Retinal pigment epithelial cell (primary cell): ENCODE results near the gene SBK3.

Experiments
- DNase-seq: peaks from one replicate; pipeline ENCODE4 v3.0.0-alpha.2; 2010; ENCODE audit warnings: low read depth
- H3K4me3 ChIP-seq: 2 replicates; pipeline ENCODE4 v1.5.1; 2011; ENCODE audit warnings: mild to moderate bottlenecking, low read length, control low read depth, moderate library complexity
- CTCF ChIP-seq: conservative IDR thresholded peaks from 2 replicates; pipeline ENCODE4 v1.5.1; 2011; ENCODE audit warnings: low read depth, low read length, control low read depth, inconsistent platforms

Gene SBK3

GRCh38 chr19:55566823-55567222 lies 21.5 kb upstream of the SBK3 start:
- no peak overlapping the region for H3K4me3 ChIP-seq
- DNase-seq = no peak
- no peak for TF ChIP-seq CTCF

- DNase-seq = peak; percentile 87
- TF ChIP-seq CTCF = no peak
- H3K4me3 ChIP-seq = no peak overlapping the region
These were observed 17.9 kb upstream of the SBK3 start for GRCh38 chr19:55563261-55563690.

- H3K4me3 ChIP-seq = no peak overlapping the region
- TF ChIP-seq CTCF = no peak
- DNase-seq = no peak
These were observed 14.3 kb upstream of the SBK3 start for GRCh38 chr19:55559684-55560083.

GRCh38 chr19:55554741-55555152 lies 9.4 kb upstream of the SBK3 start:
- TF ChIP-seq CTCF = no peak
- peak; percentile 16 for DNase-seq
- no peak overlapping the region for H3K4me3 ChIP-seq

GRCh38 chr19:55554302-55554701 lies 9.0 kb upstream of the SBK3 start:
- no peak for DNase-seq
- no peak for TF ChIP-seq CTCF
- no peak overlapping the region for H3K4me3 ChIP-seq

GRCh38 chr19:55553217-55554182 lies 8.2 kb upstream of the SBK3 start:
- H3K4me3 ChIP-seq = no peak overlapping the region
- no peak for DNase-seq
- TF ChIP-seq CTCF = no peak

GRCh38 chr19:55552620-55553019 lies 7.3 kb upstream of the SBK3 start:
- no peak for TF ChIP-seq CTCF

More at GRCh38 chr19:55552620-55553019, 7.3 kb upstream of the SBK3 start:
- H3K4me3 ChIP-seq = no peak overlapping the region
- peak; percentile 86 for DNase-seq
